Measurements from ENCODE around the gene ZNF234. TPM values are rescaled to one million over a fixed set of nuclear protein-coding genes. Genes with fewer than 3 reads are reported as not detected.

ZNF234 gene
- total and polyA plus RNA-seq, 2 of the 4 experiments (the other 2 are of a cell fraction), result 4.0 to 15.8 TPM

GRCh38 chr19:44107751-44108150 is 33.6 kb upstream of the ZNF234 start:
- no peak overlapping the region for H3K18ac ChIP-seq (ENCODE audit: low read depth, low read length)
- H3K4ac ChIP-seq (ENCODE audit: low read depth, low read length), result no peak overlapping the region
- H3K36me3 ChIP-seq (ENCODE audit: control insufficient read depth, insufficient read depth, low read length), result peaks cover 34% of the 10 kb centered on the region
- in situ Hi-C loops (cut with MboI; ENCODE audit: low sequenced_read_pairs) (no loop called here), dilution Hi-C loops (cut with HindIII; ENCODE audit: low sequenced_read_pairs, unreplicated experiment) (no loop called here), intact Hi-C loops (cut with micrococcal nuclease) (no loop called here)
- no peak overlapping the region for H3K9ac ChIP-seq (ENCODE audit: low read depth, low read length)
- CTCF ChIA-PET, result no interaction called here
- DNase-seq (no peak), ATAC-seq (ENCODE audit: low read depth) (no peak)
- BruUV-seq (replicated peaks), result no TSS peak
- H3K23ac ChIP-seq (ENCODE audit: low read depth, low read length), result no peak overlapping the region
- no peaks in the 10 kb centered on the region for H4K20me1 ChIP-seq (ENCODE audit: insufficient read depth, low read length)
- H2BK5ac ChIP-seq (ENCODE audit: low read depth, low read length, poor library complexity, severe bottlenecking), result no peak overlapping the region
- 100% methylated on average over 1 of the region's 3 CpGs; no CpG with 5 or more reads in 1 of the 2 experiments for WGBS, 2 experiments (ENCODE audit: extremely low coverage in 2 of 2, insufficient read length in 1 of 2)
- H3K14ac ChIP-seq (replicated peaks; ENCODE audit: low read depth, low read length), result no peak overlapping the region
- H3K56ac ChIP-seq (ENCODE audit: extremely low read depth, insufficient read depth, low read length), result no peak overlapping the region
- H4K91ac ChIP-seq (ENCODE audit: insufficient read depth, low read depth, low read length), result no peak overlapping the region
- H3K27ac ChIP-seq (ENCODE audit: insufficient read depth, low read length), result no peak overlapping the region
- H2AK5ac ChIP-seq (ENCODE audit: low read depth, low read length), result no peak overlapping the region
- H2BK120ac ChIP-seq (ENCODE audit: low read depth, low read length), result no peak overlapping the region
- H2AFZ ChIP-seq (replicated peaks; ENCODE audit: low read length, poor library complexity), result no peak overlapping the region
- H2BK20ac ChIP-seq (ENCODE audit: low read depth, low read length), result no peak overlapping the region
- no peaks in the 10 kb centered on the region for H3K27me3 ChIP-seq (ENCODE audit: control insufficient read depth, insufficient read depth, low read length)
- no peaks in the 10 kb centered on the region for H3K4me1 ChIP-seq (ENCODE audit: control insufficient read depth, insufficient read depth, low read length)
- H3K79me1 ChIP-seq (ENCODE audit: low read depth in 1 of 2, low read length in 2 of 2), result peaks cover 7 to 8% of the 10 kb centered on the region in 2 experiments; a peak in 2 of 4 replicates
- H3K4me2 ChIP-seq (ENCODE audit: low read depth, low read length), result no peak overlapping the region
- no peak overlapping the region for H3K4me3 ChIP-seq (ENCODE audit: insufficient read depth, low read depth, low read length)
- no peak overlapping the region for H4K8ac ChIP-seq (ENCODE audit: low read depth in 2 of 2, low read length in 2 of 2)
- H2BK15ac ChIP-seq (ENCODE audit: low read depth, low read length), result no peak overlapping the region
- POLR2A ChIA-PET (ENCODE audit: unreplicated experiment), result no interaction called here
- H3K9me1 ChIP-seq (ENCODE audit: insufficient read depth, low read length), result no peaks in the 10 kb centered on the region
- no peak overlapping the region for H4K5ac ChIP-seq (ENCODE audit: low read depth, low read length)
- no peak overlapping the region for H2AK9ac ChIP-seq (replicated peaks; ENCODE audit: low read depth, low read length, poor library complexity)
- TF ChIP-seq CEBPB (IDR thresholded peaks at IDR 0.05; ENCODE audit: low read depth, low read length) (no peak), ELK1 (IDR thresholded peaks at IDR 0.05; ENCODE audit: borderline replicate concordance, low read depth, low read length) (no peak), NFE2L2 (IDR thresholded peaks at IDR 0.05; ENCODE audit: low read depth, low read length) (no peak), POLR2A (IDR thresholded peaks at IDR 0.05; ENCODE audit: low read depth, low read length) (no peak), CHD1 (IDR thresholded peaks at IDR 0.05; ENCODE audit: low read depth, low read length) (no peak), RFX5 (IDR thresholded peaks at IDR 0.05; ENCODE audit: low read depth, low read length) (no peak), FOS (IDR thresholded peaks at IDR 0.05; ENCODE audit: low read depth, low read length) (no peak), SMC3 (IDR thresholded peaks at IDR 0.05; ENCODE audit: low read depth, low read length) (no peak), BHLHE40 (IDR thresholded peaks at IDR 0.05; ENCODE audit: low read depth, low read length) (no peak), MAZ (IDR thresholded peaks at IDR 0.05; ENCODE audit: borderline replicate concordance, low read depth, low read length) (no peak), RCOR1 (IDR thresholded peaks at IDR 0.05; ENCODE audit: insufficient replicate concordance, low read length) (no peak), RAD21 (IDR thresholded peaks at IDR 0.05; ENCODE audit: low read length) (no peak)
- peaks cover 35% of the 10 kb centered on the region for H3K9me3 ChIP-seq (ENCODE audit: control insufficient read depth, insufficient read depth, low read length)

Measured in IMR-90 (cell line).